ENCODE data around the gene FAM111A. TPM values are rescaled to one million over a fixed set of nuclear protein-coding genes. Genes with fewer than 3 reads are reported as not detected.

FAM111A gene
- total and polyA plus RNA-seq, 12 donors: 13.5 to 92.5 (median 31.4) TPM

DNA sequence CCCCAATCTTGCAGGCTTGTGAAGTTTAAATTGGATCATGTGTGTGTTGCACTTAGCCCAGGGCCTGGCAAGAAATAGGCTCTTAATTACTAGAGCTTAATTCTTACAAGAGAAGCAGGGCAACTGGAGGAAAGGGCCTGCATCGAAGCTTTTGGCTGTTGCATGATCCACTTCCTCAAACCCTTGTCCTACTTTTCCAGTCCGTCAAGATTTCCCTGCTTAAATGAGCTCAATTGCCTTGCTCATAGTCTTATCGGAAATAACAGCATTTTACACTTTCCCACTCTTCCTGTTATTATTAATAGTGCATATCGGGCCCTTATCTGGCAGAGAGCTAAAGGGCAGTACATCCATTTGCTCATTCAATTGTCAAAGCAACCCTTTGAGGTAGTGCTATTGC is 47.3 kb downstream of the FAM111A start:
- H3K4me1 ChIP-seq (replicated peaks in 1 of 2): peaks cover 0 to 27% of the 10 kb centered on the region in 2 donors
- no peaks in the 10 kb centered on the region for H3K36me3 ChIP-seq (replicated peaks in 1 of 2)
- H3K9me3 ChIP-seq (replicated peaks in 1 of 3): no peaks in the 10 kb centered on the region
- H3K4me3 ChIP-seq: no peak overlapping the region
- 31 to 38% (median 36%) methylated on average over 4 of the region's 4 CpGs for WGBS, 4 donors
- H3K27me3 ChIP-seq: no peaks in the 10 kb centered on the region
- DNase-seq: no peak
- H3K27ac ChIP-seq: peak overlapping the region in 1 of 5 donors; percentile 62
- TF ChIP-seq, protein P1, sequence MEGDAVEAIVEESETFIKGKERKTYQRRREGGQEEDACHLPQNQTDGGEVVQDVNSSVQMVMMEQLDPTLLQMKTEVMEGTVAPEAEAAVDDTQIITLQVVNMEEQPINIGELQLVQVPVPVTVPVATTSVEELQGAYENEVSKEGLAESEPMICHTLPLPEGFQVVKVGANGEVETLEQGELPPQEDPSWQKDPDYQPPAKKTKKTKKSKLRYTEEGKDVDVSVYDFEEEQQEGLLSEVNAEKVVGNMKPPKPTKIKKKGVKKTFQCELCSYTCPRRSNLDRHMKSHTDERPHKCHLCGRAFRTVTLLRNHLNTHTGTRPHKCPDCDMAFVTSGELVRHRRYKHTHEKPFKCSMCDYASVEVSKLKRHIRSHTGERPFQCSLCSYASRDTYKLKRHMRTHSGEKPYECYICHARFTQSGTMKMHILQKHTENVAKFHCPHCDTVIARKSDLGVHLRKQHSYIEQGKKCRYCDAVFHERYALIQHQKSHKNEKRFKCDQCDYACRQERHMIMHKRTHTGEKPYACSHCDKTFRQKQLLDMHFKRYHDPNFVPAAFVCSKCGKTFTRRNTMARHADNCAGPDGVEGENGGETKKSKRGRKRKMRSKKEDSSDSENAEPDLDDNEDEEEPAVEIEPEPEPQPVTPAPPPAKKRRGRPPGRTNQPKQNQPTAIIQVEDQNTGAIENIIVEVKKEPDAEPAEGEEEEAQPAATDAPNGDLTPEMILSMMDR (IDR thresholded peaks at IDR 0.05): no peak
- TF ChIP-seq POLR2A (IDR thresholded peaks at IDR 0.05): no peak
- intact Hi-C loops (cut with DNase I): loop anchor here in 1 of 2 donors (10.0 kb wide), 1 partner anchor 95 kb away; no protein-coding TSS in a partner anchor

DNA sequence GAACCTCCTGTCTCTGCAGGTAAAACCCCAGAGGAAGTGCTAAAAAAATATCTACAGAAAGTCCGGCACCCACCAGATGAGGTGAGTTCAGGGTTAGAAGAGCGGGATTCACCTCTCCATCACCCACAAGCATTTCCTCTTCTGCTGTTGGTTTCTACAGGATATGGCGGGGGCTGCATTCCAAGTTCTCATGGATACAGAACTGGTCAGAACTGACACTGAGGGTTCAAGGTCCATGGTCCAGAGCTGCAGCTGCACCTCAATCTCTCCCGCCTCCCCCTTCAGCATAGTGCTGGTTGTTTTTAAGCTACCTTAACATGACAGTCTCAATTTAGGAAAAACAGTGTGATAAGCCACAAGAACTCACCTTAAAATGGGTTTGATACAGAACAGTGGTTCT is 48.4 kb downstream of the FAM111A start:
- intact Hi-C loops (cut with DNase I): no loop called here
- WGBS, 4 donors: 78 to 90% (median 86%) methylated on average over 4 of the region's 4 CpGs
- TF ChIP-seq POLR2A (IDR thresholded peaks at IDR 0.05): no peak
- TF ChIP-seq, protein P1 (IDR thresholded peaks at IDR 0.05): no peak
- Histone ChIP-seq H3K36me3 (replicated peaks in 1 of 2) (no peaks in the 10 kb centered on the region), H3K27ac (peak overlapping the region in 1 of 5 donors; percentile 62), H3K4me1 (replicated peaks in 1 of 2) (peaks cover 0 to 27% of the 10 kb centered on the region in 2 donors), H3K4me3 (no peak overlapping the region), H3K27me3 (no peaks in the 10 kb centered on the region), H3K9me3 (replicated peaks in 1 of 3) (no peaks in the 10 kb centered on the region)
- no peak for DNase-seq

DNA sequence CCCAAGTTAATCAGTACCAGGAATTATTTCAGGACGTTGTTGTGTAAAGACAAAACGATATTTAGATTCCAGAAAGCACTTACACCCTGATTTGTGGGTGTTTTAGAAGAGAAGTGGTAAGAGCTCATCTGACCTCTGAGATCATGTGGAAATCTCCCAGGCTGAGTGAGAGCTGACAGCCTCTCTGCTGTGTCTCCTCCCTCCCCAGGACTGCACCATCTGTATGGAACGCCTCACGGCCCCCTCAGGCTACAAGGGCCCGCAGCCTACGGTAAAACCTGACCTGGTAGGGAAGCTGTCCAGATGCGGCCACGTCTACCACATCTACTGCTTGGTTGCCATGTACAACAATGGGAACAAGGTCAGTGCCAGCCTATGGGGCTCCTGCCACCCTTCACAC is 49.2 kb downstream of the FAM111A start:
- H3K27me3 ChIP-seq: no peaks in the 10 kb centered on the region
- H3K27ac ChIP-seq: no peak overlapping the region
- no peak for TF ChIP-seq POLR2A (IDR thresholded peaks at IDR 0.05)
- TF ChIP-seq, protein P1 (IDR thresholded peaks at IDR 0.05): no peak
- peaks cover 0 to 27% of the 10 kb centered on the region in 2 donors for H3K4me1 ChIP-seq (replicated peaks in 1 of 2)
- 80 to 90% (median 85%) methylated on average over 3 to 8 of the region's 8 CpGs for whole genome bisulfite sequencing, 4 donors
- DNase-seq: no peak
- peaks cover 0 to 3% of the 10 kb centered on the region in 2 donors for H3K36me3 ChIP-seq (replicated peaks in 1 of 2)
- intact Hi-C loops (cut with DNase I): no loop called here
- no peaks in the 10 kb centered on the region for H3K9me3 ChIP-seq (replicated peaks in 1 of 3)
- no peak overlapping the region for H3K4me3 ChIP-seq

DNA sequence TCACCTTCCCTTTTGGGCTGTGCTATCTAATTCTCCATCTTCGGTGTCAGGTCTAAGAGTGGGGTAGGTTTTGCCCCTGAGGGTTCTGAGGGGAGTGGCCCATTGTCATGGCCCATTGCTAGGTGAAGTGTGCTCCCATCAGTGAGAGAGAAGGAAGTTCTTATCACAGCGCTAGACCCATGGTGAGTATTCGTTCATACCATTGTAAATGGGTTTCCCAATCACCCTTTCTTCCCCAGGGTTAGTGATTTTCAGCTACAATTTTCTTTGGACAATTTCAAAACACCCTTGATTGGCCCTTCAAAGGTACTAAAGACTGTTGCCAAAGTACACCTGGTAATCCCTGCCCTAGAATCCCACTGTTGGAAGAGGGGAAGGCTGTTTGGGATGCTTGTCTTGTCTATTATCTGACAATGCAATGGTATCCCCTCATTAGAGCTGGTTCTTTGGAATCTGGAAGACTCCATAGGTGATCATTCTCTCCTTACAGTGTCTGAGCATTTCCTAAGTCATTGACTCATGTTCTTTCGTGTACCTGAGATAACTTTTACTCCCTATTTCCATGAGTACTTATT is 49.9 kb downstream of the FAM111A start:
- WGBS, 4 donors: 91 to 100% (median 93%) methylated on average over 2 to 4 of the region's 4 CpGs
- H3K4me1 ChIP-seq (replicated peaks in 1 of 2): peaks cover 3 to 28% of the 10 kb centered on the region in 2 donors
- H3K27ac ChIP-seq: no peak overlapping the region
- TF ChIP-seq, protein P1 (IDR thresholded peaks at IDR 0.05): no peak
- TF ChIP-seq POLR2A (IDR thresholded peaks at IDR 0.05): no peak
- no peak for DNase-seq
- H3K9me3 ChIP-seq (replicated peaks in 1 of 3): no peaks in the 10 kb centered on the region
- peaks cover 0 to 3% of the 10 kb centered on the region in 2 donors for H3K36me3 ChIP-seq (replicated peaks in 1 of 2)
- intact Hi-C loops (cut with DNase I): no loop called here
- H3K4me3 ChIP-seq: no peak overlapping the region
- no peaks in the 10 kb centered on the region for H3K27me3 ChIP-seq

All from adrenal gland (tissue), 12 donors.